Osteocyte (in vitro differentiated cells): ENCODE measurements around the gene ADCY3. TPM values are rescaled to one million over a fixed set of nuclear protein-coding genes. Genes with fewer than 3 reads are reported as not detected.

Source experiments
- DNase-seq: peaks from one replicate; pipeline ENCODE4 v3.0.0; 2021; ENCODE audit warnings: mixed read lengths; ENCODE audit not compliant: unreplicated experiment; ENCODE audit errors: extremely low spot score
- H3K27ac Mint-ChIP-seq: one replicate; pipeline ENCODE4 v1.8.0; 2021; ENCODE audit warnings: mild to moderate bottlenecking, mixed read lengths; ENCODE audit not compliant: unreplicated experiment
- H3K27me3 Mint-ChIP-seq: one replicate; pipeline ENCODE4 v1.8.0; 2021; ENCODE audit warnings: mixed read lengths; ENCODE audit not compliant: unreplicated experiment
- H3K36me3 Mint-ChIP-seq: one replicate; pipeline ENCODE4 v1.8.0; 2021; ENCODE audit warnings: mixed read lengths; ENCODE audit not compliant: unreplicated experiment
- H3K4me1 Mint-ChIP-seq: one replicate; pipeline ENCODE4 v1.8.0; 2021; ENCODE audit warnings: mixed read lengths; ENCODE audit not compliant: unreplicated experiment
- H3K4me3 Mint-ChIP-seq: one replicate; pipeline ENCODE4 v1.8.0; 2021; ENCODE audit warnings: mild to moderate bottlenecking, moderate library complexity, mixed read lengths; ENCODE audit not compliant: unreplicated experiment
- H3K9me3 Mint-ChIP-seq: one replicate; pipeline ENCODE4 v1.8.0; 2021; ENCODE audit warnings: mixed read lengths; ENCODE audit not compliant: unreplicated experiment
- total RNA-seq: library from RNA; stranded (reverse); gene quantifications from 2 replicates; pipeline ENCODE4 v1.2.1, GENCODE V29; 2021
- TF ChIP-seq, protein P1 (sequence below): fragments of 200-600 bp; sonication (generic); IDR thresholded peaks from 2 replicates; pipeline ENCODE4 v1.5.0; 2021; ENCODE audit warnings: antibody characterized with exemption, mild to moderate bottlenecking, moderate library complexity

ADCY3 gene
- total RNA-seq, 1 donor from 2014 or later: 99.9 TPM

DNA sequence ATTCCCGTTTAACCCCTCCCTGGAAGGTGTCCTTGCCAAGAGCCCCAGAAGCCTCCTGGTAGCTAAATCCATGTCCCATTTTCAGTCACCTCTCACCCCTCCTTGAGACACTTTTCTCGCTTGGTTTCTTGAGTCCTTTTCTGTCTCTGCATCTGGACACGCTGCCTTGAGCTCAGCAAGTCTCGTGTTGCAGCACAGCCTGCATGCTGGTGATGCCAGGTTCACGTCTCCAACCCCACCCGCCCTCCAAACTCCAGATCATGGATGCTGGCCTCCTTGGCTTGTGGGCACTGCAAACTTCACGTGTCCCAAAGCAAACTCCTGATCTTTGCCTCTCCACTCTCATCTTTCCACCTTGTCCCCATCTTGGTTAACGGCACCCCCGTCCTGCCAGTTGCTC lies 87.5 kb downstream of the ADCY3 start:
- no peak overlapping the region for H3K4me3 Mint-ChIP-seq
- H3K36me3 Mint-ChIP-seq: peaks cover 22% of the 10 kb centered on the region
- TF ChIP-seq, protein P1, sequence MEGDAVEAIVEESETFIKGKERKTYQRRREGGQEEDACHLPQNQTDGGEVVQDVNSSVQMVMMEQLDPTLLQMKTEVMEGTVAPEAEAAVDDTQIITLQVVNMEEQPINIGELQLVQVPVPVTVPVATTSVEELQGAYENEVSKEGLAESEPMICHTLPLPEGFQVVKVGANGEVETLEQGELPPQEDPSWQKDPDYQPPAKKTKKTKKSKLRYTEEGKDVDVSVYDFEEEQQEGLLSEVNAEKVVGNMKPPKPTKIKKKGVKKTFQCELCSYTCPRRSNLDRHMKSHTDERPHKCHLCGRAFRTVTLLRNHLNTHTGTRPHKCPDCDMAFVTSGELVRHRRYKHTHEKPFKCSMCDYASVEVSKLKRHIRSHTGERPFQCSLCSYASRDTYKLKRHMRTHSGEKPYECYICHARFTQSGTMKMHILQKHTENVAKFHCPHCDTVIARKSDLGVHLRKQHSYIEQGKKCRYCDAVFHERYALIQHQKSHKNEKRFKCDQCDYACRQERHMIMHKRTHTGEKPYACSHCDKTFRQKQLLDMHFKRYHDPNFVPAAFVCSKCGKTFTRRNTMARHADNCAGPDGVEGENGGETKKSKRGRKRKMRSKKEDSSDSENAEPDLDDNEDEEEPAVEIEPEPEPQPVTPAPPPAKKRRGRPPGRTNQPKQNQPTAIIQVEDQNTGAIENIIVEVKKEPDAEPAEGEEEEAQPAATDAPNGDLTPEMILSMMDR: no peak
- no peak for DNase-seq
- H3K27ac Mint-ChIP-seq: peak overlapping the region; percentile 51
- no peaks in the 10 kb centered on the region for H3K9me3 Mint-ChIP-seq
- H3K27me3 Mint-ChIP-seq: no peaks in the 10 kb centered on the region
- peaks cover 29% of the 10 kb centered on the region for H3K4me1 Mint-ChIP-seq

DNA sequence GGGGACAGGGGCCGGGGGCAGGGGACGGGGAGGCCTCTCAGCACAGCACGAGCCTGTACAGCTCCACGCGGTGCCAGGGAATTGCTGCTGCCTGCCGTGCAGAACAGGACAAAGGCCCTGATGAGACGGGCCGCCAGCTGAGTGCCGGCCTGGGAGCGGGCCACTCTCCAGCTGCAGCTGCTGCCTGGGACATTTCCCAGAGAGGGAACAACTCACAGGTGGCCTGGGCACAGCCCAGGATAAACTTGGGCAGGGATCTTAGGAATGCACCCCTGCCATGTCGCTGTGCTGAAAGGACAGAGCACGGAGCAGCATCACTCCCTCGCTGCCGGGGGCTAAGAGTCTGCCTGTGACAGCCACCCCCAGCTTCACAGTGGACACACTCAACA lies 88.0 kb downstream of the ADCY3 start:
- Mint-ChIP-seq H3K27me3 (no peaks in the 10 kb centered on the region), H3K4me3 (no peak overlapping the region), H3K9me3 (no peaks in the 10 kb centered on the region), H3K4me1 (peaks cover 29% of the 10 kb centered on the region), H3K27ac (peak overlapping the region; percentile 51), H3K36me3 (peaks cover 19% of the 10 kb centered on the region)
- TF ChIP-seq, protein P1: no peak
- no peak for DNase-seq

DNA sequence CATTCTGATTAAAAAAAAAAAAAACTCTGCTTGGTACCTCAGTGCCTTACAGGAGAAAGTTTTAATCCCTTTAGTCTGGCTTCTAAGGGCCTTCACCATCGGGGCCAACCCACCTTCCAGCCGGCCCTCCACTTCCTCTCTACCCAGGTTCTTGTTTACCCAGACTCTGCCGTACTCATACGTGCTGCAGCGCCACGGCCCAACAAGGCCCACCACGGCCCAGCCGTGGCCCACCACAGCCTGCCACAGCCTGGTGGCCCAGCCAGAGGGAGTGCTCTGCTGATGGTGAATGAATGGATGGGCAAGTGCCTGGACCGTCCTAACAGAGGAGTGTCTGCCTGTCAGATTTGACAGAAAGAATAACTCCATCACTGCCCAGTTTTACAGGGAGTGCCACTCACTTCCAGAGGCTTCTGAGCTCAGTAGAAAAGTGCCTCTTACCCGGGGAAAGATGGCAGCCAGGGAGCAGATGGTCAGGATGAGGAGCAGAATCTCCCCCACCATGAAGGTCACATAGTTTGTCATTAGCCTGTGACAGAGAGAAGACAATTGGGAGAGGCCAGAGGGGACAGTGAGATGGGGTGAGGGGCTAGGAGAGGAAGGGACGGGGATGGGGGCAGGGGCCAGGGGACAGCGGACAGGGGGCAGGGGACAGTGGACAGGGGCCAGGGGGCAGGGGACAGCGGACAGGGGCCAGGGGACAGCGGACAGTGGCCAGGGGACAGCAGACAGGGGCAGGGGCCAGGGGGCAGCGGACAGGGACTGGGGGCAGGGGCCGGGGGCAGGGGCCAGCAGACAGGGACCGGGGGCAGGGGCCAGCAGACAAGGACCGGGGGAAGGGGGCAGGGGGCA lies 88.6 kb downstream of the ADCY3 start:
- Mint-ChIP-seq H3K27me3 (no peaks in the 10 kb centered on the region), H3K9me3 (no peaks in the 10 kb centered on the region), H3K4me3 (no peak overlapping the region), H3K36me3 (peaks cover 15% of the 10 kb centered on the region), H3K4me1 (peaks cover 30% of the 10 kb centered on the region), H3K27ac (no peak overlapping the region)
- TF ChIP-seq, protein P1: no peak
- DNase-seq: no peak

DNA sequence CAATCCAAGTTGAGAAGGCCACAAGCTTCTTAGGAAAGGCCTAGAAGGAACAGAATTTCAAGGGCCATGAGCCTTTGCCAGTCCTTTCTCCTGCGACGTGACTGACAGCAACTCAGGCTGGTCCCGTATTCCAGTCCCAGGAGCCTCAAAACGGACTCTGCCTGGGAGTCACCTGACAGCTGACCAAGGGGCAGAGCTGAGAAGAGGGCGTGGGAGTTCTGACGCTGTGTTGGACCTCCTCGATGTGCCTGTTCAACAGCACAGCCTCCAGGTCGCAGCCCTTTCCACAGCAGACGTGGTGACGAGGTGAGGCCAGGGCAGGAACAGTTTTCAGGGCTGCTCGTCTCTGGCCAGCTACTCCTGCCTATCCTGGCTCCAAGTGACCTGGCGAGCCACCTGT lies 89.3 kb downstream of the ADCY3 start:
- no peak for DNase-seq
- Mint-ChIP-seq H3K27me3 (no peaks in the 10 kb centered on the region), H3K27ac (no peak overlapping the region), H3K9me3 (no peaks in the 10 kb centered on the region), H3K36me3 (peaks cover 8% of the 10 kb centered on the region), H3K4me3 (no peak overlapping the region), H3K4me1 (peaks cover 34% of the 10 kb centered on the region)
- TF ChIP-seq, protein P1: no peak

DNA sequence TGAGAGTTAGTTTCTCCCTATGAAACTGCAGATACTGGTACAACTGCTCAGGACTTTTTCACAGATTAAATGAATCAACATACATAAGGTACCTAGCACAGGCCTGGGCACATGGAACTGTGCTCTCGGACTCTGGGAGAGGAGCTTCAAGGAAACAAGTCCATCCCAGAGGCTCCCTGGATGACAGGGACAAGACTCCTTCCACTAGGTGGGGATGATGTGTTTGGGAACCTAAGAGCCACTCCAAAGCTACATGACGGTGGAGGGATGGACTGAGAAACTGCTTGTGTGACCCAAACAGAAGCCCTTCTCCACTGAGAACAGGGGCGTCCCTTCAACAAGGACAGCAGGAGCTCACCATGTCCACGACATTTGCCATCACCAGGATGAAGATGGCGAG lies 89.7 kb downstream of the ADCY3 start:
- H3K4me3 Mint-ChIP-seq: no peak overlapping the region
- no peaks in the 10 kb centered on the region for H3K27me3 Mint-ChIP-seq
- peaks cover 33% of the 10 kb centered on the region for H3K4me1 Mint-ChIP-seq
- DNase-seq: no peak
- no peaks in the 10 kb centered on the region for H3K9me3 Mint-ChIP-seq
- H3K36me3 Mint-ChIP-seq: peaks cover 7% of the 10 kb centered on the region
- TF ChIP-seq, protein P1: peak; percentile 34
- no peak overlapping the region for H3K27ac Mint-ChIP-seq
